ENCODE measurements around the gene FBXO42. TPM values are rescaled to one million over a fixed set of nuclear protein-coding genes. Genes with fewer than 3 reads are reported as not detected.

The FBXO42 gene
- total RNA-seq, 1 donor from 2014 or later = 11.9 TPM

DNA sequence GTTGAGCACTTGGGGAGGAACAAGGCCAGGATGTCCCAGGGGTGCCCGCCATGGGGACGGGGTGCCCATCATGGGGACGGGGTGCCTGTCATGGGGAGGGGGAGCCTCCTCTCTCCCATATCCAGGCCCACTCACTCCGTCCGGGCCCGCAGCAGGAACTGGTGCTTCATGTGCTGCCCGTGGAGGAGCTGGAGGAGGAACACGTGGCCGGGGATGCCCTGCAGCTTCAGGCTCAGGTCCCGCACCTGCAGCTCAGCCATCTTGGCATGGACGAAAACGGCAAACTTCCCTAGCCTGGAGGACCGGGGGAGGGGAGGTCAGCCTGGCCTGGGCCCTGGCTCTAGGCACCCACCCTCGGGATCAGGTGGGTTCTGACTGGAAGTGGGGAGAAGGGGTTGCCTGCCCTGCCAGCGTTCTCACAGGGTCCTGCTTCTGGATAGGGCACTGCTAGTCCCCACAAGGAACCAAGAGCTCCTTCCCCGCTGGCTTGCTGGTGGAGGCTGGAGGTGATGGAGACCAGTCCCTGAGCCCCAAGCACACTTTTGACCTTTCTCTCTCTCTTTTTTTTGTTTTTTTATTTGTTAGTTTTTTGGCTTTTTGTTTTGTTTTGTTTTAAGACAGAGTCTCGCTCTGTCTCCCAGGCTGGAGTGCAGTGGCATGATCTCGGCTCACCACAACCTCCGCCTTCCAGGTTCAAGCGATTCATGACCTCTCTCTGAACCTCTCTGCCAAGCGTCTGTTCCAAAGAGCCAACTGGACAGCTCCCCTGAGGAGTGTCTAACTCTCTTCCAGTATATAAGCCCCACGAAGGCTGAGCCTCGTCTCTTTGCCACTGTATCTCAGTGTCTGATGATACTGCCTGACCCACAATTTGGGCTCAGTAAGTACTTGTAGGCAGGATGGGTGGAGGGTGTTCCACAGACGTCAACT lies 149.7 kb downstream of the FBXO42 start:
- no peak for ATAC-seq

- no peak for ATAC-seq
These were observed 152.6 kb downstream of the FBXO42 start for GRCh38 chr1:16199700-16200099.

DNA sequence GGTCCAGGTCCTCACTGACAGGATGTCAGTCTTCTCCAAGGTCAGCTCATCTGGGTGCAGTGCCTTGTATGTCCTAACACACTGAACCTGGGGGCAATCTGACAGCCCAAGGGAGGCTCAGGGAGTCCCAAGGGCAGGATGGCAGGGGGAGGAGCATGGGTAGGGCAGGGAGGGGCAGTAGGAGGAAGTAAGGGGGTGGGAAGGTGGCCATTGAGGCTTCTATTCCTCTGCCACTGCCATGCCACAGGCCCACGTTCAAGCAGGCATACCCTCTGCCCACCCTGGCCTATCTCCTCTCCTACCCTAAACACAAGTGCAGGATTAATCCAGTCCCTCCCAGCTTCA lies 153.2 kb downstream of the FBXO42 start:
- peak; percentile 33 for ATAC-seq

GRCh38 chr1:16198444-16199156 lies 153.7 kb downstream of the FBXO42 start:
- ATAC-seq = peak; percentile 44

DNA sequence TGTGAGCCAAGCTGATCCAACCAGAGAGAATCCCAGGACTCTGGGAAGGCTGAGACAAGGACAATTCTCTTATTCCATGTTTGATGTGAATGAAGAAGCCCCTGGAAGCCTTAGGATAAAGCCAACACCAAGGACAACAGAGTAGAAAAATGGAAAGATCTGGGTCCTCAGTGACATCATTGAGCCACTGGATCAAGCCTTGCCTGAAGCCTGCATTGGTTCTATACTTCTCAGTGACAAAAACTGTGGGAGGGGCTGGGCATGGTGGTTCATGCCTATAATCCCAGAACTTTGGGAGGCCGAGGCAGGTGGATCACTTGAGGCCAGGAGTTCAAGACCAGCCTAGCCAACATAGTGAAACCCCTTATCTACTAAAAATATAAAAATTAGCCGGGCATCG lies 155.4 kb downstream of the FBXO42 start:
- no peak for ATAC-seq

Other genes starting within 250 kb of the FBXO42 start
- gene EPHA2, start 196.4 kb downstream of the FBXO42 start, total RNA-seq = 146 TPM
- 21.9 TPM for gene ARHGEF19, start 139.8 kb downstream of the FBXO42 start, total RNA-seq
- 11.4 TPM for gene CPLANE2, start 115.3 kb downstream of the FBXO42 start, total RNA-seq
- gene SZRD1, start 14.8 kb upstream of the FBXO42 start, total RNA-seq = 89.9 TPM
- not detected for gene SPATA21, start 84.9 kb upstream of the FBXO42 start, total RNA-seq
- 38.1 TPM for gene NECAP2, start 88.2 kb upstream of the FBXO42 start, total RNA-seq
- gene RNU1-1, start 161.8 kb upstream of the FBXO42 start, total RNA-seq = 6,387 TPM